Measurements from ENCODE around the gene DOHH. TPM values are rescaled to one million over a fixed set of nuclear protein-coding genes. Genes with fewer than 3 reads are reported as not detected.

Gene DOHH
- polyA plus RNA-seq, 1 donor (not counting 4 experiments of a cell fraction or from before 2014, with no cell fraction given): 4.2 TPM

GRCh38 chr19:3538258-3538929, 37.9 kb upstream of the DOHH start:
- dilution Hi-C loops (cut with MboI; ENCODE audit: extremely low pct_ligation_motif_present, low sequenced_read_pairs): no loop called here

GRCh38 chr19:3537438-3538240, 37.2 kb upstream of the DOHH start:
- no peaks in the 10 kb centered on the region for H3K27me3 ChIP-seq (ENCODE audit: control insufficient read depth, extremely low read depth, insufficient read depth, low read length)
- no peak for DNase-seq (ENCODE audit: low read depth, low spot score)
- H4K20me1 ChIP-seq (ENCODE audit: control insufficient read depth, extremely low read depth, insufficient read depth, low read length): peaks cover 2% of the 10 kb centered on the region
- H3K79me2 ChIP-seq (ENCODE audit: control insufficient read depth, insufficient read depth, low read length): no peaks in the 10 kb centered on the region
- H3K4me3 ChIP-seq (ENCODE audit: control insufficient read depth in 2 of 3, extremely low read depth in 1 of 3, insufficient read depth in 2 of 3, low read depth in 1 of 3, low read length in 3 of 3): no peak overlapping the region
- H2AFZ ChIP-seq (ENCODE audit: control insufficient read depth, low read length): no peak overlapping the region
- no peaks in the 10 kb centered on the region for H3K9me1 ChIP-seq (ENCODE audit: control insufficient read depth, extremely low read depth, insufficient read depth, low read length)
- H3K9ac ChIP-seq (ENCODE audit: control insufficient read depth, extremely low read depth, insufficient read depth, low read length): no peak overlapping the region
- no peak overlapping the region for H3K27ac ChIP-seq (ENCODE audit: control insufficient read depth, insufficient read depth, low read length)
- FAIRE-seq: no peak
- H3K36me3 ChIP-seq (ENCODE audit: control insufficient read depth in 2 of 2, extremely low read depth in 1 of 2, insufficient read depth in 2 of 2, low read length in 2 of 2): peaks cover 5 to 20% of the 10 kb centered on the region in 2 experiments
- H3K4me1 ChIP-seq (ENCODE audit: control insufficient read depth, extremely low read depth, insufficient read depth, low read length): no peaks in the 10 kb centered on the region
- H3K4me2 ChIP-seq (ENCODE audit: control insufficient read depth, extremely low read depth, insufficient read depth, low read depth, low read length): no peak overlapping the region
- dilution Hi-C loops (cut with MboI; ENCODE audit: extremely low pct_ligation_motif_present, low sequenced_read_pairs): no loop called here
- TF ChIP-seq EZH2 (IDR thresholded peaks at IDR 0.05; ENCODE audit: low read length): no peak
- TF ChIP-seq CTCF (optimal IDR thresholded peaks at IDR 0.05 in 1 of 3, IDR thresholded peaks at IDR 0.05 in 1 of 3, conservative IDR thresholded peaks at IDR 0.05 in 1 of 3; ENCODE audit: extremely low read depth in 1 of 3, insufficient read depth in 2 of 3, low read length in 3 of 3): no peak
- H3K9me3 ChIP-seq (ENCODE audit: control insufficient read depth, low read depth, low read length): no peaks in the 10 kb centered on the region

More at GRCh38 chr19:3538258-3538929, 37.9 kb upstream of the DOHH start:
- H3K27ac ChIP-seq (ENCODE audit: control insufficient read depth, insufficient read depth, low read length): no peak overlapping the region
- H2AFZ ChIP-seq (ENCODE audit: control insufficient read depth, low read length): no peak overlapping the region
- H3K36me3 ChIP-seq (ENCODE audit: control insufficient read depth in 2 of 2, extremely low read depth in 1 of 2, insufficient read depth in 2 of 2, low read length in 2 of 2): peaks cover 5 to 21% of the 10 kb centered on the region in 2 experiments
- no peak for FAIRE-seq
- H3K27me3 ChIP-seq (ENCODE audit: control insufficient read depth, extremely low read depth, insufficient read depth, low read length): no peaks in the 10 kb centered on the region
- peaks cover 2% of the 10 kb centered on the region for H4K20me1 ChIP-seq (ENCODE audit: control insufficient read depth, extremely low read depth, insufficient read depth, low read length)
- no peak overlapping the region for H3K9ac ChIP-seq (ENCODE audit: control insufficient read depth, extremely low read depth, insufficient read depth, low read length)
- no peak overlapping the region for H3K4me3 ChIP-seq (ENCODE audit: control insufficient read depth in 2 of 3, extremely low read depth in 1 of 3, insufficient read depth in 2 of 3, low read depth in 1 of 3, low read length in 3 of 3)
- H3K4me2 ChIP-seq (ENCODE audit: control insufficient read depth, extremely low read depth, insufficient read depth, low read depth, low read length): no peak overlapping the region
- no peaks in the 10 kb centered on the region for H3K79me2 ChIP-seq (ENCODE audit: control insufficient read depth, insufficient read depth, low read length)
- H3K9me3 ChIP-seq (ENCODE audit: control insufficient read depth, low read depth, low read length): no peaks in the 10 kb centered on the region
- TF ChIP-seq CTCF (optimal IDR thresholded peaks at IDR 0.05 in 1 of 3, IDR thresholded peaks at IDR 0.05 in 1 of 3, conservative IDR thresholded peaks at IDR 0.05 in 1 of 3; ENCODE audit: extremely low read depth in 1 of 3, insufficient read depth in 2 of 3, low read length in 3 of 3) (no peak), EZH2 (IDR thresholded peaks at IDR 0.05; ENCODE audit: low read length) (no peak)
- H3K4me1 ChIP-seq (ENCODE audit: control insufficient read depth, extremely low read depth, insufficient read depth, low read length): no peaks in the 10 kb centered on the region
- H3K9me1 ChIP-seq (ENCODE audit: control insufficient read depth, extremely low read depth, insufficient read depth, low read length): no peaks in the 10 kb centered on the region
- no peak for DNase-seq (ENCODE audit: low read depth, low spot score)

Data from keratinocyte (primary cell).